Endothelial cell of umbilical vein (primary cell): ENCODE results near the gene CFAP57.

Experiments
- EZH2 ChIP-seq: IDR thresholded peaks from 2 replicates; pipeline ENCODE4 v1.6.1; 2012; ENCODE audit warnings: borderline replicate concordance, low read depth, mild to moderate bottlenecking, moderate library complexity, low read length, inconsistent platforms; ENCODE audit not compliant: severe bottlenecking
- JUN ChIP-seq: IDR thresholded peaks from 2 replicates; pipeline ENCODE4 v1.6.1; 2011; ENCODE audit warnings: borderline replicate concordance, low read depth; ENCODE audit not compliant: insufficient read length, insufficient read depth
- POLR2A ChIP-seq: IDR thresholded peaks from 2 replicates; pipeline ENCODE4 v1.6.1; 2012; ENCODE audit warnings: low read depth, mild to moderate bottlenecking, control low read depth, low read length
- POLR2AphosphoS5 ChIP-seq: IDR thresholded peaks from 2 replicates; pipeline ENCODE4 v1.6.1; 2012; ENCODE audit warnings: low read depth, mild to moderate bottlenecking, control low read depth, low read length, moderate library complexity; ENCODE audit not compliant: insufficient read depth
- TF ChIP-seq, protein P1 (sequence below), 2 donors: IDR thresholded peaks; 1 replicate in 1 of 2; 2 replicates in 1 of 2; pipeline ENCODE4 v1.5.1; 2011; ENCODE audit warnings: low read length in 2 of 2, mild to moderate bottlenecking in 2 of 2, moderate library complexity in 2 of 2, control low read depth in 1 of 2, inconsistent platforms in 1 of 2, low read depth in 1 of 2; ENCODE audit not compliant: insufficient read depth in 1 of 2; ENCODE audit errors: extremely low read depth in 1 of 2
- TF ChIP-seq, protein P2 (sequence below): IDR thresholded peaks from 2 replicates; pipeline ENCODE4 v1.6.1; 2011; ENCODE audit not compliant: insufficient read depth, insufficient read length

DNA sequence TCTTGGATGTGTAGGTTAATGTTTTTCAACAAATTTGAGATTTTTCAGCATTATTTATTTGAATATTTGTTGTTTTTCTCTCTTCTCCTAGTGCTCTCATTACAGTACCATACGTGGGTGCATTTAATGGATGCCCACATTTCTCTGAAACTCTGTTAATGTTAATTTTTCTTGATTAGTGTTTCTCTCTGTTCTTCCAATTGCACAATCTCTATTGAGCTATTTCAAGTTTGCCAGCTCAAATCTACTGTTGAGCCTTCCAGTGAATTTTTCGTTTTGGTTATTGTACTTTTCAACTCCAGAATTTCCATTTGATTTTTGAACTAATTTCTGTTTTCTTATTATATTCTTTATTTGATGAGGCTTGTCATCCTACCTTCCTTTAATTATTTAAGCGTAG, 31.7 kb downstream of the CFAP57 start:
- TF ChIP-seq POLR2A (no peak), EZH2 (no peak), JUN (no peak), POLR2AphosphoS5 (no peak)
- TF ChIP-seq, protein P1, sequence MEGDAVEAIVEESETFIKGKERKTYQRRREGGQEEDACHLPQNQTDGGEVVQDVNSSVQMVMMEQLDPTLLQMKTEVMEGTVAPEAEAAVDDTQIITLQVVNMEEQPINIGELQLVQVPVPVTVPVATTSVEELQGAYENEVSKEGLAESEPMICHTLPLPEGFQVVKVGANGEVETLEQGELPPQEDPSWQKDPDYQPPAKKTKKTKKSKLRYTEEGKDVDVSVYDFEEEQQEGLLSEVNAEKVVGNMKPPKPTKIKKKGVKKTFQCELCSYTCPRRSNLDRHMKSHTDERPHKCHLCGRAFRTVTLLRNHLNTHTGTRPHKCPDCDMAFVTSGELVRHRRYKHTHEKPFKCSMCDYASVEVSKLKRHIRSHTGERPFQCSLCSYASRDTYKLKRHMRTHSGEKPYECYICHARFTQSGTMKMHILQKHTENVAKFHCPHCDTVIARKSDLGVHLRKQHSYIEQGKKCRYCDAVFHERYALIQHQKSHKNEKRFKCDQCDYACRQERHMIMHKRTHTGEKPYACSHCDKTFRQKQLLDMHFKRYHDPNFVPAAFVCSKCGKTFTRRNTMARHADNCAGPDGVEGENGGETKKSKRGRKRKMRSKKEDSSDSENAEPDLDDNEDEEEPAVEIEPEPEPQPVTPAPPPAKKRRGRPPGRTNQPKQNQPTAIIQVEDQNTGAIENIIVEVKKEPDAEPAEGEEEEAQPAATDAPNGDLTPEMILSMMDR (IDR thresholded peaks at IDR 0.05; ENCODE audit: extremely low read depth in 1 of 2, insufficient read depth in 1 of 2, low read depth in 1 of 2, low read length in 2 of 2): no peak
- TF ChIP-seq, protein P2, sequence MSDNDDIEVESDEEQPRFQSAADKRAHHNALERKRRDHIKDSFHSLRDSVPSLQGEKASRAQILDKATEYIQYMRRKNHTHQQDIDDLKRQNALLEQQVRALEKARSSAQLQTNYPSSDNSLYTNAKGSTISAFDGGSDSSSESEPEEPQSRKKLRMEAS: no peak
